GM19467 (cell line): ENCODE data around the gene CST9L.

Experiments
- ATAC-seq: cut with Tn5 transposase; IDR thresholded peaks from one replicate; pipeline ENCODE4 v1.9.1; 2021; ENCODE audit warnings: mild to moderate bottlenecking, moderate library complexity; ENCODE audit not compliant: unreplicated experiment

The CST9L gene

DNA sequence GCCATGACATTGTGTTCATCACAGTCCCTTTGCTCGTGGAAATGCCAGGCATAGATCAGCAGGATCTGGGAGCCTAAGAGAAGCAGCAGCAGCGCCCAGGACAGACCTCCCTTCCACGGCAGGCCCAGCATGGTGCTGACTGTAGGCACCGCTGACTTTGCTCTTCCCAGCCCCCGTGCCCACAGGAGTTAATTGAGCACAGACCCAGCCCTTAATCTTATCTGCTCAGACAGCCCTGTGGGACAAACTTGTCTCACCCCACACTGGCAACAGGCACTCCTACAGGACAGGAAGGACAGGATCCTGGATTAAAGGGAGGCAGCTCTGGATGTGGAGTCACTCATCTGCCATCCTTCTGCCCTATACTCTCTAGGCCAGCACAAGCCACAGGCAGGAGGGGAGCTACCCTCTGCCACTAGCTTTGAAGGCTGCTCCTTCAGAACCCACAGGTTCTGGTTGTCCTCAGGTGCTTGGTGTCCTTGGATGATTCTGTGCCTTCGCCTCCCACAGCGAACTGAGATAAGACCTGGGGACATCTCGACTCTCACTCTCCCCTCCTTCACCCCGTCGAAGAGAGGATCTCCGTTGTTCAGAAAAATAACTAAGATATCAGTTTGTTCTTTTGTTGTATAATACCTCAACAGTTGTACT is at the start of gene CST9L:
Gene CST9L, minus strand, starts transcription at position 165 of the 651 bp plus-strand sequence. Its CDS starts 34 bp downstream, at position 131.
- no peak for ATAC-seq

DNA sequence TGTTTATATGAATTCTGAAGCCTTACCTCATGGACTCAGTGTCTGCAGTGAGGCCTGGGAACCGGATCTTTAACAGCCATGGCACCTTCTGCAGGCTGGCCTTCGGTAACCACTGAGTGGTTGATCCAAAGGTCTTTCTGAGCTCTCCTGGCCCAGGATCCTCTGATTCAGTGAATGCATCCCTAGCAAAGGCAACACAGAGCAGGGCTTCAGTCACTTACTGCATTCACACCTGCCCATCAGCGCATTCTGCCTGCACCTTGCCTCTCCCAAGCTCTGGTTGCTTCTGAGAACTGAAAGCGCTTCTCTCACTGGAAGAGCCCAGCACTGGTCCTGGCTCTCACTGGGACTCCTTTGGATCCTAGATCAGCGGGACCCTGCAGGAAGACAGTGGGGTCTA is 45.9 kb upstream of the CST9L start:
- no peak for ATAC-seq

DNA sequence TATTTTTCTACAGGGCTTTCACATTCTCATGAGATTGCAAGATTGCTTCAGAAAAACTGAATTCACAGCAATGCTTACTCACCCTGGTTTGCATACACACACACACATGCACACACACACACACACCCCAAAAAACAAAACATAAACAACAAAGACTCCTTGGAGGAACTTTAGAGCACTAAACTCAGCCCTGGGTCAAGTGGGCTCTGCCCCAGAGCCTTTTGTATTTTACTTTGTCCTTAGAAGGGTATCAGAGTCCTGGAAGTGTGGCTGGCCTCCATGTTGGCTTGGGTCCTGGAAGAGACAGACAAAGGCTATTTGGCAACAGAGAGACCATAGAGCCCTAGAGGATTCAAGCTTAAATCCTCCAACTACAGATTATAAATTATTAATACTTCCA is 45.4 kb upstream of the CST9L start:
- ATAC-seq = no peak

- ATAC-seq = no peak
Observed at GRCh38 chr20:23612396-23612795, 44.1 kb upstream of the CST9L start.

- no peak for ATAC-seq
Observed at GRCh38 chr20:23609486-23610109, 41.3 kb upstream of the CST9L start.

- no peak for ATAC-seq
Observed at GRCh38 chr20:23608251-23608846, 40.1 kb upstream of the CST9L start.

DNA sequence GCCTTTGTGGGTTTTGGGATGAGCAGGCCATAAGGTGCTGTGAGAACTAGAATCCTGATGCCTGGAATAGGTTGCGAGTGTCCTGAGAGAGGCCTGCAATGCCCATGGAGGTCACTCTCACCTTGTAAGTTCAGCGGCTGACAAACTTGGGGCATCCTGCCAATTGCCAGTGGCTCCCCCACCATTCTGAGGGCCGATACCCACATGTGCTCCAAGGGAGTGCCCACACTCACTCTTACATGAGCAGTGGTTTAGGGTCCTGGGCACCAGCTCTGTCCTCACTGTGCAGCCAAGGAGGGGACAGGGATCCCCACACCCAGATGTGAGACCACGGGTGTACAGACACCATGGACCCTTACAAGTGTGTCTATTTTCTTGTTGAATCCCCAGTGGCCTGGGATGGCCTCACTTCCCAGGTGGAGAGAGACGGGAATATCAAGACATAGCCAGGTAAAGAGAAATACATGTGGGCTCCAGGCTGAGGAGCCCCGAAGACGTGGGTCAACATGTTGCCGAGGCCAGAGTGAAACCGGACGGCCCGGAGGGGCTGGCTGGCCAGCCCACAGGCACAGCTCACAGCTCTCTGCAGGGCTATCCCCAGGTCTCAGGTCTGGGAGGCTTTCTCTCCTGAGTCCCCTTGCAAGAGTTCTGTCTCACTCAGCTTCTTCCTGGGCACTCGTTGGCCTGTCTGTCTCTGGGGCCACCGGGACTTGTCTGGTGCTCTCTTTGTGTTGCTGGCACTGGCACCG is 39.4 kb upstream of the CST9L start:
- no peak for ATAC-seq

DNA sequence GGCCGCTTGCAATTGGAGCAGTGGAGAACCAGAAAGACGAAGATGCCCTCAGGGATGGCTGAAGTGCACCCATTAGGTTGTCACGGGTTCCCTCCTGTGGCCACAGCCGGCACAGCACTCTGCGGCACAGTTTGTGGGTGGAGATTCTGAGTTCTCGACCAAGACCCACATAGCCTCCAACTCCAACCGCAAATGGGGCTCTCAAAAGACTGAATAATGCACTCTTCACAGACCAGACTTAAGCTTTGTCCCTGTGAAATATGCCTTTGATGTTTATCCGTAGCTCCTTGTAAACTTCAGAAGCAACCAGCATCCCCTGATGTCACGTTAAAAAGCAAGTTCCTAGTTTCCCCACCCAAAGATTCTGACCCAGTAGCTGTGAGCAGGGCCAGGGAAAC is 38.4 kb upstream of the CST9L start:
- peak; percentile 85 for ATAC-seq

DNA sequence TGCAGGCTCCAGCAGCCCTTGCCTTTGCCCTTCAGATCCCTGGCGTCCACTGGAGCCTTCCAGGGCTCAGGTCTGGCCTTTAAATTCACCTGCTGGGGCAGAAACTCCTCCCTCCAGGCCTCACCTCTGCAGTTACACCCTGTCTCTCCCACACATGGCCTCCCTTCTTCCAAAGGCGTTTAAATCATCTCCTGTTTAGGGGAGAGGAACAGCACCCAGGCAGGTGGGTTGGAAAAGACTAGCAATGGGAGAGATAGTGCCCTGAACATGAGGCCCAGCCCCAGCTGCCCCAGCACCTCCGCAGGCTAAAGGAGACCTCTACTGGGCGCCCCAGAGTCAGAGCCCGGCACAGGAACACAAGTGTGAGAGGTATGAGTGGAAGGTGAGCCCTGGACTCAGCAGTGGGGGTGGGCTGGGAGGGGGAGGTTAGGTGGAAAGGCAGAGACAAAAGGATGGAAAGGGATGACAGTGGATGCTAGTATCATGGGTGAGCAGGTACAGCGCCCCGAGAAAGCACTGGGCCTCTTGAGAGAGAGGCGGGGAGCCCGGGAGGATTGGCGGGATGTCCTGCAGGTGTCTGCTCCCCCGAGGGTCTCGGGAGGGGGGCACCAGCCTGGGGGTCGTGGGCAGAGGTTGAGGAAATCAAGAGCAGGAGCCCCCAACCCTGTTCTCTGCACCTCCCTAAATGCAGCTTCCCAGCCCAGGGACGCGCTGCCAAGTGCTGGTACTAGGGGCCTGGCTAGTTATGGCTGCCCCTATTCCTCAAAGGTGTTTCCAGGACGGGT is 37.8 kb upstream of the CST9L start, which contains the start of gene CST9:
Gene CST9, minus strand, starts transcription at position 51 of the 785 bp plus-strand sequence. CDS start 53 bp downstream, outside the sequence.
- no peak for ATAC-seq

DNA sequence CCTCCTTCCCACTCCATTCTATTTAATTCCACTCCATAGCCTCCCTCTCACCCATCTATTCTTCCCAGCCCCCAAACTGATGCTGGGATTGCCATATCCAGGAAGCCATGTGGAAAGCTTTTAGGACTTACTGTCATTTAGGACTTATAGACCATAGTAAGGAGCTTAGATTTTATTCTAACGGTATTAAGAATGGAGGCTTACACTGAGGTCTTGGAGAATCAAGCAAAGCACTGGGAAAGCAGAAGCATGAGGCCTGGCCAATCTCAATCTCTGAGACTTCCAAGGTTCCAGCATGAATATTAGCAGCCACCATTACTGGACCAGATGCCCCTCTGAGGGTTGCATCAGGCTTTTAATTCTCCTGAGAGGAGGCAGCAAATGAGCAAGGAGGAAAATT is 36.0 kb upstream of the CST9L start:
- no peak for ATAC-seq

DNA sequence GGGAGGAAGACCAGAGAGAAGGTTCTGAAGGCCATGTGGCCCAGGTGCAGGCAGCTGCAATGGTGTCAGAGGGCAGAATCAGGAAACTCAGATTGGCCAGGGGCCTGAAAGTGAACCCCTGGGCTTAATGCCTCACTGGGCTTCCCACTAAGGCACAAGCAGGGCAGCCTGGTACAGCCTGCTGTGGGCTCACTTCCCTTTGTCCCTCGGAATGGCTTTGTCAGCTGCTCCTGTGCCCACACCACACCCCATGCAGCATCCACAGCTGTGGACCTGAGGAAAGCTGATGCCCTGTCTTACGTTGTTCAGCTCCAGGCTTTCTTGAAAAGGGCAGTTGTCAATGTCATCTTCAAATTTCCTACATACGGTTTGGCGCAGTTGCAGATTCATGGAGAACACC is 35.0 kb upstream of the CST9L start:
- no peak for ATAC-seq

GRCh38 chr20:23602699-23603098 is 34.4 kb upstream of the CST9L start:
- no peak for ATAC-seq

DNA sequence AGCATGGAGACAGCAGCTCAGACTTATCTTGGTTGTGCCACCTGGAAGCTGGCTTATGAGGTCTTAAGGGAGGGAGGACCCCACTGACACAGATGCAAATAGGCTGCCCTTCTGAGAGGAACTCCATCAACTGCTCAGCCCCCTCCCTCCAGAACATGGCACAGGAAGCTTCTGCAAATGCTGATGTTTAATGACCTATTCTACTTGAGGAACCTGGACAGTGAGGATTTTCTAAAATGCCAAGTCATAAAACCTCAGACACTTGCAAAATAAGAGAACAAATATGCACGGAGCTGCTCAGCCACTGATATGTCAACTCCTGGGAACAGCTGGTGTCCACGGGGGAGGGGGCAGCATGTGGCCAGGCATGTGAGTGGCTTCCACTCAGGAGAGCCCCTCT is 34.0 kb upstream of the CST9L start:
- no peak for ATAC-seq

DNA sequence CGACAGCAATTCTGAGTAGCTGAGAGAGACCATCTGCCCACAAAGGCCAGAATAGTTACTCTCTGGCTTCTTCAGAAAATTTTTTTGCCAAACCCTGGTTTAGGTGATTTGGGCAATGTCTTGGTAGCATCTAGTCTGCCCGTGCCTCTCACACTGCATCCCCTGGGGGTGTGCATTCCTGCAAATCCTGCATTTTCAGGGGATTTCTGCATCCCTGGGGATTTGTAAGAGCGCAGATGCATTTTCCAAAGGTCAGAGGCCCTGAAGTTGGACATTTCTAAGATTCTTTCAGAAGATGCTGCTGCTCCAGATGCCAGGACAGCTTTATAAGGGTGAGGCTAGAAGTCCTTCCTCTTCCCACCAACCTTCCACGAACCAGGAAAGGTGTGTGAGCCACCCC is 33.4 kb upstream of the CST9L start:
- no peak for ATAC-seq

GRCh38 chr20:23598481-23598880 is 30.2 kb upstream of the CST9L start:
- no peak for ATAC-seq

DNA sequence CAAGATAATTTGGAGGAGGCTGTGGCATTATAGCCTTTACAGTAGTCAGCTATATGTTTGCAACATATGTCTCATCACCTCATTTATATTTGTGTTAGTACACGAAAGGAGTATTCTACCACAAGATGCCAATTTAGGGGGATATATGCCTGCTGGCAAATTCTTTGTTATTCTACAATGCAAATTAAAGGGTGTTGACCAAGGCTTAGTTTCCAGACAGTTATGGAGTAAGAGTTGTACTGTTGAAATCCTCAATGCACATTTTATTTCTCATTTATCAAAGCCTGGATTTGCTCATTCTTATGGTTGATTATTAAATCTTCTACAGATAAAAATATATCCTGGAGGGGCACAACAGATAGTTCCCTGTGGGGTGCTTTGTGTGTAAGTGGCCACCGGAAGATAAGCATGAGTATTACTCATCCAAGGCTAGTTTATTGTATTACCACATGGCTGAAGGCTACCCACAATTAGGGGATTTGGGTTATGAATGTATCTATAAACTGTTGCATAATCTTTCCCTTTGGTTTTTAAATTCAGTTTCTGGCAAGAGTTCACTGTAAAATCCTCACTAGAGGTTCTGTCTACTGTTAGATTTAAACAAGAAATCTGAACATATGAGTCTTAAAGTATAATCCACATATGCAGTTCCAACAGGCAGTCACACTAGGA is 28.4 kb upstream of the CST9L start:
- ATAC-seq = no peak

DNA sequence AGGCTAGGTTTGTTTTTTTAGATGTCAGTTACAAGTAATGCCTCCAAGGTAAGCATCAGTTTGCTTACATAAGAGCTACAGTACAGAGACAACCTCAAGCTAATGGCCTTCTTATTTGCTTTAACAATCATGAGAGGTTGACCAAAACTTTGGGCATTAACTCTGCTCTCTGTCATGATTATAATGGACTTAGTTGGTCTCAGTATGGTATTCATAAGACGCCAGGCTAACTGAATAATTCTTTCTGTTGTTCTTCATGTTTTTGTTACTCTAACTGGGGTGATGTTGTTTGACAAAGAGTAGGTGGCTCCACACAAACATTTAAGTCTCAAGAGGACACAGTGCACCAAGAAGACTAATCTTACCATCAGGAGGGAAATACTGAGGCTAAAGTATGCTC is 27.7 kb upstream of the CST9L start:
- no peak for ATAC-seq

DNA sequence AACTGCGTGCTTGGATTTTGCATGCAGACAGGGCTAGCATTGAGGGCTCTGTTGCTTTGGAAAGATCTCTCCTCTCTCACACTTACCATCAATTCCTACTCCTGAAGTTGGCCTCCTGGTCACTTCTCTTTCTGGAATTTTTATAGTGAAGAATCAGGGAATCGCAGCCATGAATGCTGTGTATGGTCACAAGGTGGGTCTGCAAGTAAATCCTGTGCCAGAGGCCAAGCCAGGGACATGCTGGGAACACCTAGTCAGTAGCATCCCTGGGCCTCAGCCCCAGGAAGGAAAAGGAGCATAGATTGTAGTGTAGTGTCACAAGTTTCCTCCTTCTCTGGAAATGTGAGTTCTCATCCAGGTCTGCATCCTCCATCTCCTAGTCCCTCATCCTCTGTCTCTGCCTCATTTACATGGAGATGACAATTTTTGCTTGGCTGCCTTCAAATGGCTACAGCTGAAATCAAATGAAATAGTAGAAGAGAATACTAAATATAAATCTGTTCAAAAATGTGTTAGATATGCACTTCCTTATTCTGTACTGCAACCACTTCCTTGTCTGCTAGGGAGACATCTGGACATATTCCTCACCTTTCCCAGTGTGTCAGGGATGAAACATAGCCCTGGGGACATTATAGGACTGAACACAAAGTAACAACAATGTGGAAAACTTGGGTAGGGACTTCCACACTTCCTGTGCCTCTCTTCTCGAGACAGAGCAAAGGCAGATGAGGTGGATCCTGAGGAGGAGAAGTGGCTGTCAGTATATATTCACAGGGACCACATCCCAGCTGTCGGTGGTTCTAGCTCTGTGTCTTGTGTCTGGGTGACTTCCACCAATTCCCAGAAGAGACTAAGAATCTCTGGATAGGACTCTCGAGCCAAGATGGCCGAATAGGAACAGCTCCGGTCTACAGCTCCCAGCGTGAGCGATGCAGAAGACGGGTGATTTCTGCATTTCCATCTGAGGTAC is 20.4 kb upstream of the CST9L start:
- no peak for ATAC-seq

GRCh38 chr20:23587631-23588030 is 19.3 kb upstream of the CST9L start:
- no peak for ATAC-seq
